ENCODE results near the gene APOF. TPM values are rescaled to one million over a fixed set of nuclear protein-coding genes. Genes with fewer than 3 reads are reported as not detected.

Gene APOF
- total RNA-seq, 1 donor: not detected

DNA sequence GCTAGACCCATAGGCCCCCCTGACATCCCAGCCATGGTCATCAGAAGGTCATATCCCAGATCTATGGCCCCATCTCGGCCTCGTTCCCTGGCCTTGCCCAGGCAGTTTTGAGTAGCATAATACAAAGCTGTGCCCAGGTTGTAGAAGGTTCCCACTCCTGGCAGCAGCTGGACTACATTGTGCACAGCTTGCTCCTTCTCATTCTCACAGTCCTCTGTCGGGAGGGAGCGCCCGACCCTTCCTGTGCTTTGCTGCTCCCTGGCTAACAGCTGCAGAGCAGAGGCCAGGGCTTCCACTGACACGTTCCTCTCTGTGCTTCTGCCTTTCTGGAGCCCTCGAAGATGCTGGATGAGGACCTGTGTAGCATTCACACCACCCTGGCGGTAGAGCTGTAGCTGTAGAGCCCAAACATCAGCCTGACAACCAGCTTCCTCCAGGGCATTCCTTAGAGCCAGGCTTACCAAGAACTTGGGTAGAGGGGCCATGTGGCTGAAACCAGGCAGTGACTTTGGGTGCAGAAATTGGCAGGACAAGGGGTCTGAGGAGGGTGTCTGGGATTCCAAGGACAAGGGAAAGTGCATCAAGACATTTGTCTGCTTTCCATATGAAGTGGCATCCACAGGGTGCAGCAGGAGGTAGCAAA, 1.0 kb downstream of the APOF start:
- H2AFZ ChIP-seq (ENCODE audit: low read length): no peak overlapping the region
- TF ChIP-seq, protein P1, sequence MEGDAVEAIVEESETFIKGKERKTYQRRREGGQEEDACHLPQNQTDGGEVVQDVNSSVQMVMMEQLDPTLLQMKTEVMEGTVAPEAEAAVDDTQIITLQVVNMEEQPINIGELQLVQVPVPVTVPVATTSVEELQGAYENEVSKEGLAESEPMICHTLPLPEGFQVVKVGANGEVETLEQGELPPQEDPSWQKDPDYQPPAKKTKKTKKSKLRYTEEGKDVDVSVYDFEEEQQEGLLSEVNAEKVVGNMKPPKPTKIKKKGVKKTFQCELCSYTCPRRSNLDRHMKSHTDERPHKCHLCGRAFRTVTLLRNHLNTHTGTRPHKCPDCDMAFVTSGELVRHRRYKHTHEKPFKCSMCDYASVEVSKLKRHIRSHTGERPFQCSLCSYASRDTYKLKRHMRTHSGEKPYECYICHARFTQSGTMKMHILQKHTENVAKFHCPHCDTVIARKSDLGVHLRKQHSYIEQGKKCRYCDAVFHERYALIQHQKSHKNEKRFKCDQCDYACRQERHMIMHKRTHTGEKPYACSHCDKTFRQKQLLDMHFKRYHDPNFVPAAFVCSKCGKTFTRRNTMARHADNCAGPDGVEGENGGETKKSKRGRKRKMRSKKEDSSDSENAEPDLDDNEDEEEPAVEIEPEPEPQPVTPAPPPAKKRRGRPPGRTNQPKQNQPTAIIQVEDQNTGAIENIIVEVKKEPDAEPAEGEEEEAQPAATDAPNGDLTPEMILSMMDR (IDR thresholded peaks at IDR 0.05; ENCODE audit: extremely low read depth, low read depth, low read length): no peak

DNA sequence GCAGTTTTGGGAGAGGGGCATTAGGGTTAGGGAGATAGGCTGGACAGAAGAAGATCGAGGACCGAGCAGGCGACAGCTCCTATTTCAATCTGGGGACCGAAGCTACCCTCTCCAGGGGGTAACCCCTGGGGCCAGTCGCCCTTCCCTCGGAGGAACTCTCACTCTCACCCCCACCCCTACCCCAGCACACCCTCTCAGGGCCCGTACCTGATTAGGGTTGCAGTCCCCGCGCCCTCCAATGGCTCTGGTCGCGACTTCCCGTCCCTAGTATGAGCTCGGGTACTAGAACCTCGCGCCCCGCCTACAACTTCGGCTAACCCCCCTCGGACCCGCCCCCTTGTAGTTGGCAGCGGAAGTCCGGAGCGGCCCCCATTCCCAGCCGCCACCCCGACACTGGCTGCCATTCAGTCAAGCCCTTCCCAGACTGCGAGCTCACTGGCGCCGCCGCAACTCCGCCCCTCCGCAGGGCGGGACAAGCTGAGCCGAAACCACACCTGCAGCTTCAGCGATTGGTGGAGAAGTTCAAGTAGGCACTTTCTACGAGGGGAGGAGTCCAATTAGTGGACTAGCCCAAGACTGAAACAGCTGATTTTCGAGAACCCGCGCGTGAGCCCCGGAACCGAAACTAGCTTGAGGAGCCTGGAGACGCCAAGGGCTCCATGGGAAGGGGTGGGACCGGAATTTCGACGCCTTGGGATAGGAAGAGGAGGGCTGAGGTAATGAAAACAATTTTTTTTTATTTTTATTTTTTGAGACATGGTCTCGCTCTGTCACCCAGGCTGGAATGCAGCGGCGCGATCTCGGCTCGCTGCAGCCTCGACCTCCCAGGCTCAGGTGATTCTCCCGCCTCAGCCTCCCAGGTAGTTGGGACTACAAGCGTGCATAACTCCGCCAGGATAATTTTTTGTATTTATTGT, 2.5 kb downstream of the APOF start, which contains the start of gene STAT2:
Gene STAT2, minus strand, starts transcription at position 257 of the 917 bp plus-strand sequence. CDS start 3,536 bp downstream, outside the sequence.
- Histone ChIP-seq H3K4me1 (ENCODE audit: insufficient read depth, low read length) (peaks cover 16% of the 10 kb centered on the region), H3K79me2 (ENCODE audit: insufficient read depth, low read length) (peaks cover 44% of the 10 kb centered on the region), H3K9me3 (ENCODE audit: low read depth, low read length) (no peaks in the 10 kb centered on the region), H3K4me2 (ENCODE audit: insufficient read depth, low read length) (peak within 1 kb of the TSS; percentile 82), H3K27ac (ENCODE audit: low read depth, low read length) (peak within 1 kb of the TSS; percentile 89), H2AFZ (ENCODE audit: low read length) (peak within 1 kb of the TSS; percentile 90), H4K20me1 (ENCODE audit: insufficient read depth, low read length) (peaks cover 17% of the 10 kb centered on the region), H3K4me3 (ENCODE audit: insufficient read depth, low read length) (peak within 1 kb of the TSS; percentile 96), H3K36me3 (ENCODE audit: insufficient read depth, low read length) (peaks cover 15% of the 10 kb centered on the region), H3K27me3 (ENCODE audit: insufficient read depth, low read length) (no peaks in the 10 kb centered on the region)
- TF ChIP-seq, protein P1 (IDR thresholded peaks at IDR 0.05; ENCODE audit: extremely low read depth, low read depth, low read length): no peak
- peak; percentile 97 for DNase-seq (ENCODE audit: insufficient read length, low spot score, missing footprints)

More for the DNA sequence above, 1.0 kb downstream of the APOF start:
- Histone ChIP-seq H3K4me3 (ENCODE audit: insufficient read depth, low read length) (no peak overlapping the region), H3K36me3 (ENCODE audit: insufficient read depth, low read length) (peaks cover under 1% of the 10 kb centered on the region), H3K27ac (ENCODE audit: low read depth, low read length) (no peak overlapping the region), H3K9me3 (ENCODE audit: low read depth, low read length) (no peaks in the 10 kb centered on the region), H3K4me2 (ENCODE audit: insufficient read depth, low read length) (no peak overlapping the region), H3K79me2 (ENCODE audit: insufficient read depth, low read length) (peaks cover 29% of the 10 kb centered on the region), H4K20me1 (ENCODE audit: insufficient read depth, low read length) (peaks cover 9% of the 10 kb centered on the region), H3K27me3 (ENCODE audit: insufficient read depth, low read length) (no peaks in the 10 kb centered on the region), H3K4me1 (ENCODE audit: insufficient read depth, low read length) (peaks cover 16% of the 10 kb centered on the region)
- no peak for DNase-seq (ENCODE audit: insufficient read length, low spot score, missing footprints)

DNA sequence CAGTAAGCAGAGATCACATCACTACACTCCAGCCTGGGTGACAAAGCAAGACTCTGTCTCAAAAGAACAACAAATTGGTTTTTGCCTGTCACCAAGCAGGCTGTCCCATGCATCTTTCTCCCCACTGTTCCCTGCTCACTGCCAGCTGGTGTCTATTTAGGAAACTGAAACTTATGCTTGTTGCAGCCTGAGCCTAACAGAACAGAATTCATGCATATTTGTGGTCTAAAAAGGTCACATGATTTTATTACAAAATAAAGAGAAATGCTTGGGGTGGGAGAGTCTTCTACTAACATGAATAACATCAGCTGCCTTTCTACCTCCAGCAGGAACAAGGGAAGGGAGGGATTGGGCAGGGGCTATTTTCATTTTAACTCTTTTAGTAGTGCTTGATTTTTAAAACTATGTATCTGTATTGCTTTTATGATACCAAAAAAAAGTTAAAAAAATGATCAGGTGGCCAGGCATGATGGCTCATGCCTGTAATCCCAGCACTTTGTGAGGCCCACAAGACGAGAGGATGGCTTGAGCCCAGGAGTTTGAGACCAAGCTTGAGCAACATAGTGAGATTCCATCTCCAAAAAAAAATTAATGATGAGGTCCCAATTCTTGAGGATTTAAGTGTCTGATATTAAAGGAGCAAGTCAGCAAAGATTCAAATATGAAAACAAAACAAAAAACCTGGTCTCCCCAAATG, 3.7 kb downstream of the APOF start:
- DNase-seq (ENCODE audit: insufficient read length, low spot score, missing footprints): peak; percentile 54
- Histone ChIP-seq H3K4me3 (ENCODE audit: insufficient read depth, low read length) (peak overlapping the region; percentile 96), H3K36me3 (ENCODE audit: insufficient read depth, low read length) (peaks cover 27% of the 10 kb centered on the region), H3K4me2 (ENCODE audit: insufficient read depth, low read length) (peak overlapping the region; percentile 82), H3K9me3 (ENCODE audit: low read depth, low read length) (no peaks in the 10 kb centered on the region), H3K79me2 (ENCODE audit: insufficient read depth, low read length) (peaks cover 53% of the 10 kb centered on the region), H3K27ac (ENCODE audit: low read depth, low read length) (peak overlapping the region; percentile 89), H3K4me1 (ENCODE audit: insufficient read depth, low read length) (peaks cover 16% of the 10 kb centered on the region), H3K27me3 (ENCODE audit: insufficient read depth, low read length) (no peaks in the 10 kb centered on the region), H4K20me1 (ENCODE audit: insufficient read depth, low read length) (peaks cover 22% of the 10 kb centered on the region), H2AFZ (ENCODE audit: low read length) (no peak overlapping the region)
- TF ChIP-seq, protein P1 (IDR thresholded peaks at IDR 0.05; ENCODE audit: extremely low read depth, low read depth, low read length): no peak

Data from osteoblast (primary cell).